ENCODE results near the gene PKNOX2.

PKNOX2 gene

GRCh38 chr11:125425601-125426000 is 261.1 kb downstream of the PKNOX2 start:
- DNase-seq = no peak

- no peak for DNase-seq
These were observed 262.4 kb downstream of the PKNOX2 start for GRCh38 chr11:125426818-125427528.

- DNase-seq = no peak
These were observed 264.1 kb downstream of the PKNOX2 start for GRCh38 chr11:125428486-125429173.

- DNase-seq = peak; percentile 49
These were observed 264.7 kb downstream of the PKNOX2 start for GRCh38 chr11:125429174-125429707.

- no peak for DNase-seq
These were observed 265.5 kb downstream of the PKNOX2 start for GRCh38 chr11:125429807-125430678.

- no peak for DNase-seq
These were observed 266.5 kb downstream of the PKNOX2 start for GRCh38 chr11:125431009-125431408.

- no peak for DNase-seq
These were observed 266.9 kb downstream of the PKNOX2 start for GRCh38 chr11:125431481-125431880.

GRCh38 chr11:125433454-125434121 is 269.0 kb downstream of the PKNOX2 start:
- DNase-seq = no peak

GRCh38 chr11:125435461-125436238 is 271.1 kb downstream of the PKNOX2 start:
- DNase-seq = no peak

- DNase-seq = no peak
These were observed 277.3 kb downstream of the PKNOX2 start for GRCh38 chr11:125441648-125442410.

GRCh38 chr11:125442946-125443345 is 278.4 kb downstream of the PKNOX2 start:
- no peak for DNase-seq

GRCh38 chr11:125443767-125444311 is 279.3 kb downstream of the PKNOX2 start:
- DNase-seq = no peak

- no peak for DNase-seq
These were observed 281.2 kb downstream of the PKNOX2 start for GRCh38 chr11:125445731-125446130.

GRCh38 chr11:125446279-125446678 is 281.7 kb downstream of the PKNOX2 start:
- no peak for DNase-seq

GRCh38 chr11:125447721-125448120 is 283.2 kb downstream of the PKNOX2 start:
- DNase-seq = no peak

- DNase-seq = no peak
These were observed 283.6 kb downstream of the PKNOX2 start for GRCh38 chr11:125448136-125448535.

GRCh38 chr11:125449565-125449964 is 285.0 kb downstream of the PKNOX2 start:
- no peak for DNase-seq

- DNase-seq = no peak
These were observed 287.0 kb downstream of the PKNOX2 start for GRCh38 chr11:125451400-125452124.

GRCh38 chr11:125452125-125452470 is 287.5 kb downstream of the PKNOX2 start:
- DNase-seq = no peak

- DNase-seq = no peak
These were observed 289.5 kb downstream of the PKNOX2 start for GRCh38 chr11:125454047-125454446.

Data from activated CD8-positive, alpha-beta memory T cell treated with anti-CD3 and anti-CD28 coated beads, Interleukin-2, amount 50 U/mL, for 4 hours (primary cell).